Stimulated activated CD8-positive, alpha-beta memory T cell treated with anti-CD3 and anti-CD28 coated beads, Interleukin-12 subunit alpha, Interleukin-12 subunit beta, amount 100 ng/mL, for 24 hours (primary cell): ENCODE data around the gene PDZD4.

Experiments
- DNase-seq: peaks from one replicate; pipeline ENCODE4 v3.0.0-alpha.2; 2020; ENCODE audit errors: extremely low read depth

PDZD4 gene

GRCh38 chrX:153868576-153869472, 38.5 kb upstream of the PDZD4 start:
- no peak for DNase-seq

- DNase-seq: no peak
These were observed 37.3 kb upstream of the PDZD4 start for GRCh38 chrX:153867671-153868070.

- DNase-seq: no peak
These were observed 36.8 kb upstream of the PDZD4 start for GRCh38 chrX:153867139-153867538.

- DNase-seq: no peak
These were observed 36.1 kb upstream of the PDZD4 start for GRCh38 chrX:153866302-153867019.

- no peak for DNase-seq
These were observed 35.3 kb upstream of the PDZD4 start for GRCh38 chrX:153865685-153866084.

GRCh38 chrX:153865321-153865580, 34.9 kb upstream of the PDZD4 start:
- no peak for DNase-seq

GRCh38 chrX:153864561-153865320, 34.4 kb upstream of the PDZD4 start:
- no peak for DNase-seq

- DNase-seq: no peak
These were observed 33.8 kb upstream of the PDZD4 start for GRCh38 chrX:153864101-153864500.

- DNase-seq: no peak
These were observed 33.1 kb upstream of the PDZD4 start for GRCh38 chrX:153863251-153863991.

GRCh38 chrX:153862369-153863250, 32.3 kb upstream of the PDZD4 start:
- DNase-seq: no peak

GRCh38 chrX:153861733-153862310, 31.5 kb upstream of the PDZD4 start:
- no peak for DNase-seq

- DNase-seq: no peak
These were observed 30.8 kb upstream of the PDZD4 start for GRCh38 chrX:153861151-153861550.

GRCh38 chrX:153857348-153857903, 27.1 kb upstream of the PDZD4 start:
- DNase-seq: no peak

GRCh38 chrX:153854702-153855101, 24.4 kb upstream of the PDZD4 start:
- no peak for DNase-seq

GRCh38 chrX:153853902-153854267, 23.5 kb upstream of the PDZD4 start:
- no peak for DNase-seq

- DNase-seq: no peak
These were observed 23.0 kb upstream of the PDZD4 start for GRCh38 chrX:153853180-153853901.

GRCh38 chrX:153851981-153852380, 21.6 kb upstream of the PDZD4 start:
- no peak for DNase-seq

- no peak for DNase-seq
These were observed 18.0 kb upstream of the PDZD4 start for GRCh38 chrX:153848325-153848724.

GRCh38 chrX:153845842-153846241, 15.5 kb upstream of the PDZD4 start:
- no peak for DNase-seq

GRCh38 chrX:153845195-153845594, 14.9 kb upstream of the PDZD4 start:
- no peak for DNase-seq
